Measurements from ENCODE around the gene LRRK1.

The LRRK1 gene

GRCh38 chr15:100939791-100940190 is 20.6 kb downstream of the LRRK1 start:
- no peak for DNase-seq

GRCh38 chr15:100940767-100941379 is 21.7 kb downstream of the LRRK1 start:
- no peak for DNase-seq

DNA sequence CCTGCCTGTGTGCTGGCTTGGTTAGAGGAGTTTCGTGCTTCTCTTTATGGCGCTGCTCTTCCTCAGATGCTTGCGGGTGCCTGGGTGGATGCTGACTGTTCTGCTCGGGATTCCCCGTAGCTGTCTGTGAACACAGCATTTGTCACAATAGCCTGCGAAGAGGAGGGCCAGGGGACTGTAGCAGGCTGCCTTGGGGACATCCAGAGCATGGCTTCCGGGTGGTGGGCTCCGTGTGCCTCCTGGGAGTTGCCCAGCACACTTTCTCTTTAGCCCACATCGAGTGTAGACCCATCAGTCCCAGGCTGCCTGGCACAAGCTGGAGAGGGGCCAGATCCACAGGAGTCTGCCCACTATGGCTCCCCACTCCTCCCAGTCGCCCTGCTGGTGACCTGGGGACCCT is 22.4 kb downstream of the LRRK1 start:
- no peak for DNase-seq

GRCh38 chr15:100942656-100943425 is 23.7 kb downstream of the LRRK1 start:
- no peak for DNase-seq

DNA sequence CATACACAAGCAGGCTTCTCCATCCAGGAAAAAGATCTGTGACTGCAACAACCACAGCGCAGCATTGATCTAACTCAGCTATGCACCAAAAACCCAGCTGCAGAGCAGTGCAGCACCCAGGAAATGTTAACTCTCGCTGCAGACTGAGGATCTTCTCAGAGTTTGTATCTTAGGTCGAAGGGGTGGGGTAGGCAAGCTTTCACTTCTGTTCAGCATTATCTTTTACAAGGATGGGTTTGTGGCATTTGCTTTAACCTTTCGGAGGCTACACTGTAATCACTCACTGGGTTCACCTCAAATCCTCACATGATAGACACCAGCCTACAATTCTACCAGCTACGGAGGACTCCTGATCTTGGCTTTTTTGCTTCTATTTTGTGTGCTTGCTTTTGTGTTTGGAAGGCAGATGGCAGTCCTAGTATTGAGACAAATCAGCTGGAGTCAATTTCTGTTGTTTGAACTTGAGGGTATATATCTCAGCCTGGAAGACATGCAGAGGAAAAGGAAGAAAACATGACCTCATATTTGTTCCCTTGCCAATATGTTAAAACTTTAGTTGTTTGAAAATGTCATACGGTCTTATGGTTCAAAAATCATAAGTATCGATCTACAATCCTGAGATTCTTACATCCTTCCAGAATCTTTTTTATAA is 25.2 kb downstream of the LRRK1 start:
- no peak for DNase-seq

GRCh38 chr15:100944986-100945385 is 25.8 kb downstream of the LRRK1 start:
- DNase-seq, result no peak

DNA sequence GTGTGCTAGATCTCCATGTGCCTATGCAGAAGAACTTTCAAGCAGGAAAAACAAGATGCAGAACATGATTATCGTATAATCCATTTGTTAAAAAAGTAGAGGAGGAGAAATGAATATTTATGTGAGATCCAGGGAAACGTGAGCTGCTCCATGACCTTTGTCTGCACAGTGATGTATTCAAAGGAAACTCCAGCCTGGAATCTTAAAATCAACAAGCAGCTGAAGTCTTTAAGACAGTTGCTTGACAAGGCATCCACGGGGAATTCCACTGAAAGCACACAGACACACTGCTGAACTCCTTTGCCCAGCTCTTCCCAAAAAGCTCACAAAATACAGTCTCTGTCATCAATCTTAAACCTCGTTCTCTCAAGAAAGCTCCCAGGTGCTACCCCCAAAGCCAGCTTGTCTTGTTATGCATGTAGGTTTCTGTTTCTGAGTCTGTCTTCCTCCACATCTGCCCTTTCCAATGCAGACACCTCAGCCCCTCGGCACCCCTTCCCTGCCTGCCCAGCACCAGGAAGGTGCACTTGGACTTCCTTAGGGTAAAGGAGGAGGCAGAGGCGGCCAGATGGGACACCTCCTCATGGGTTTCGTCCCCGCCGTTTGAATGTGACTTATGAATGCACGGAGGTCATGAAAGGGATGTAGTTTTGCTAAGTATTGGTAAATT is 28.7 kb downstream of the LRRK1 start:
- no peak for DNase-seq

DNA sequence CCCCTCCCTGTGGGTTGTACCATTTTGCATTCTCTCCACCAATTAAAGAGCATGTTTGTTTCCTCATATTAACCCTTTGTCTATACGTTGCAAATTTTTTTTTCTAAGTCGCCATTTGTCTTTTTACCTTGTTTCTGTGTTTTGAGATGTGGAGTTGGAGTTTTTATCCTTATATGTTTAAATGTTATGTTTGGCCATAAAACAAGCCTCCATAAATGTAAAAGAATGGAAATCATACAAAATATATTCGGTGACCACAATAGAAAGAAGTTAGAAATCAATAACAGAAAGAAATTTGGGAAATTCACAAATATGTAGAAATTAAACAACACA is 29.2 kb downstream of the LRRK1 start:
- DNase-seq, result no peak

- DNase-seq, result no peak
Measured at GRCh38 chr15:100949691-100950090, 30.5 kb downstream of the LRRK1 start.

DNA sequence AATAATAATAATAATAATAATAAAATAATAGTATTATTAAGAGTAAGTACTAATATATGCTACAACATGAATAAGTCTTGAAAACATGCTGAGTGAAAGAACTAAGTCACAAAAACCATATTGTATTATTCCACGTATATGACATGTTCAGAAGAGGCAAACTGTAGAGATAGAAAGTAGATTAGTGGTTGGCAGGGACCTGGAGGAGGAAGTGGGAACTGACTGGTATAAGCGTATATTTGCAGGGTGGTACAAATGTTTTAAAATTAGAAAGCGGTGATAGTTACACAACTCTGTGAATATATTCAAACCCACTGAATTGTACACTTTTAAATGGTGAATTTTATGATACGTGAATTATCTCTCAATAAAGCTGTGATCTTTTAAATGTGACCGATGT is 32.8 kb downstream of the LRRK1 start:
- DNase-seq, result no peak

GRCh38 chr15:100952566-100952965 is 33.4 kb downstream of the LRRK1 start:
- DNase-seq, result no peak

DNA sequence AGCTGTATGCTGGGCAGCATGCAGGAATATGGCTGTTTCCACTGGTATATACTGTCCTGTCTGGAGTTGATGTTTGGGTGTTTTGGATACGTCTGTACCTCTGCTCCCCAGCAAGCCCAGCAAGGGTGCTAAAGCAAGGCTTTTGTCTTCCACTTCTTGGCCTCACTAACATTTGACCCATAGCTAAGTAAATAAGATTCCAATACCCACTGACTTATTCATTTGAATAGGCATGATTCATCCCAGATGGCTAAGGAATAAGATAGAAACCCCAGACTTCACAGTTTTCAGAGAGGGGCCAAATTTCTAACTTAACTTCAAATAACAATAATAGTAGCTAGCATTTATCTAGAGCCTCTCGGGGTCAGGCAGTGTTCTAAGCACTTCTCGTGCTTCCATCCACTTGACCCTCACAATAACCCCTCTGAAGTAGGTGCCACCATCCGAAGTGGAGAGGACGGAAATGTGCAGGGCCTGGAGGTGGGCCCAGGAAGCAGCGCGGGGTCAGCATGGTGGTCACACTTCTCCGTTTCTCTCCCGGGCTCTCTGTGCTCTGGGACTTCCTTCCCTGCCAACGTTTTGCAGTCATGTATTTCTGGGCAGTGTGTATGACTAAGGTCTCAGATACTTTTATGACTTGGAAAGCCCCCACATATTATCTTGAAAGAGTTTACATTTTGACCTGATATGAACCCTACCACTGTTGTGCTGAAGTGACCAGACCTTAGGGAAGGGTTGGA is 39.3 kb downstream of the LRRK1 start:
- DNase-seq, result no peak

- no peak for DNase-seq
Measured at GRCh38 chr15:100959066-100960050, 40.2 kb downstream of the LRRK1 start.

DNA sequence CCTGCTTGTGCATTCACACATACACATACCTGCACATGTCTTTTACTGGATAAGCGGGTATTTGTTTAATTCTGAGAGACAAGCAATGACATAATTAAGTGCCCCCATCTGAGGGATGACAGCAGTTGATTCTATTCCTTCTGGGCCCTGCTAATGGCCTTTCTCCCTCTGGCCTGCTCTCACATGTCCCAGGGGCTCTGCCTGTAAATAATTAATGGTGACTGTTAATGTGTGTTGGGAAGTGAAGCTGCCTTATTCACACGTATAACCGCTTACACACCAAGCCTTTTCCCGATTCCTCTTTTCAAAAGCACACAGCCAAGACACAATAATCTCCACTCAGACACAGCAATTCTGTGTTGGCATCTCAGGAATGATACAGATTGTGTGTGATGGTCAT is 47.8 kb downstream of the LRRK1 start:
- DNase-seq, result no peak

DNA sequence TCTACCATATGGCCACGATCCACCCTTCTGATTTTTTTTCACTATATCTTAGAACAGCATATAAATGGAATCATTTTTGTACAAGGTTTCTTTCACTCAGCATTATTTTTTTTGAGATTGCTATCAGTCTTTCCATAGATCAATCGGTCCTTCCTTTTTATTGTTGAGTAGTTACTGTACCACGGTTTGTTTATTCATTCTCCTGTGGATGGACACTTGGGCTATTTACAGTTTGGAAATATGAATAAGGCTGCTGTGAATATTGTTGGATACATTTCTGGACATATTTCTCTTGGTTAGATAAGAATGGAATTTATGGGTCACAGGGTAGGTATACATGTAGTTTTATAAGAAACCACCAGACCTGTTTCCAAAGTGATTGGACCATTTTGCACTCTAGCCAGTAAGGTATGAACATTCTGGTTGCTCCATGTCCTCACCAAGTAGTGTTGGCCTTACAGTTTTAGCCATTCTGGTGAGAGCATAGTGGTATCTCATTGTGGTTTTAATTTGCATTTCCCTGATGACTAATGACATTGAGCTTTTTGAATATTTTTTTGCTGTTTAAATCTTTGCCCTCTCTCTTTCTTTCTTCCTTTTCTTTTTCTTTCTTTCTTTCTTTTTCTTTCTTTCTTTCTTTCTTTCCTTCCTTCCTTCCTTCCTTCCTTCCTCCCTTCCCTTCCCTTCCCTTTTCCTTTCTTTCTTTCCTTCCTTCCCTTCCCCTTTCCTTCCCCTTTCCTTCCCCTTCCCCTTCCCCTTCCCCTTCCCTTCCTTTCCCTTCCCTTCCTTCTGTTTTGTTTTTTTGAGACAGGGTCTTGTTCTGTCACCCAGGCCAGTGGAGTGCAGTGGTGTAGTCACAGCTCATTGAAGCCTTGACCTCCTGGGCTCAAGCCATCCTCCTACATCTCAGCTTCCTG is 49.2 kb downstream of the LRRK1 start:
- DNase-seq, result no peak

- DNase-seq, result no peak
Measured at GRCh38 chr15:100972975-100973350, 53.8 kb downstream of the LRRK1 start.

- no peak for DNase-seq
Measured at GRCh38 chr15:100973351-100974111, 54.4 kb downstream of the LRRK1 start.

DNA sequence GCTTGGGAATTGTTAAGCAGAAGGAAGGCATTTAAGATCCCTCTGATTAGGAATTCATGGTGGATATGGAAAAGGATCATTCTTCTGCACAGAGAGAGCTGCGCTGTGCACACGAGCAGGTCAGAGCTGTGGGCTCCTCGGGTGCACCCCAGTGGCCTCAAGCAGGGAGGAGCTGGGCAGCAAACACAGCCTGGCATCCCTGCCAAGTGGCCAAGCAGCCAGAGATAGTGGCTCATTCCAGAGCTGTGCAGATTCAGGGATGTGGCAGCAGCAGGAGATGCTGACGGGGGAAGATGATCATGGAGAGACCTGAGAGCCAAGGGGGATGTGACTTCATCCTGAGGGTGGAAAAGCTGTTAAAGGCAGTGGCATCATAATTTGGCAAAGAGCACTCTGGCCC is 55.9 kb downstream of the LRRK1 start:
- no peak for DNase-seq

- no peak for DNase-seq
Measured at GRCh38 chr15:100980410-100981046, 61.4 kb downstream of the LRRK1 start.
